HG02642 (cell line): Measurements from ENCODE around the gene AGO1.
A peak's percentile ranks its signal among the peaks of the same experiment; 100 is the strongest.

Source experiments
- ATAC-seq: cut with Tn5 transposase; IDR thresholded peaks from one replicate; pipeline ENCODE4 v1.9.1; 2021; ENCODE audit warnings: mild to moderate bottlenecking; ENCODE audit not compliant: unreplicated experiment, poor library complexity

AGO1 gene

DNA sequence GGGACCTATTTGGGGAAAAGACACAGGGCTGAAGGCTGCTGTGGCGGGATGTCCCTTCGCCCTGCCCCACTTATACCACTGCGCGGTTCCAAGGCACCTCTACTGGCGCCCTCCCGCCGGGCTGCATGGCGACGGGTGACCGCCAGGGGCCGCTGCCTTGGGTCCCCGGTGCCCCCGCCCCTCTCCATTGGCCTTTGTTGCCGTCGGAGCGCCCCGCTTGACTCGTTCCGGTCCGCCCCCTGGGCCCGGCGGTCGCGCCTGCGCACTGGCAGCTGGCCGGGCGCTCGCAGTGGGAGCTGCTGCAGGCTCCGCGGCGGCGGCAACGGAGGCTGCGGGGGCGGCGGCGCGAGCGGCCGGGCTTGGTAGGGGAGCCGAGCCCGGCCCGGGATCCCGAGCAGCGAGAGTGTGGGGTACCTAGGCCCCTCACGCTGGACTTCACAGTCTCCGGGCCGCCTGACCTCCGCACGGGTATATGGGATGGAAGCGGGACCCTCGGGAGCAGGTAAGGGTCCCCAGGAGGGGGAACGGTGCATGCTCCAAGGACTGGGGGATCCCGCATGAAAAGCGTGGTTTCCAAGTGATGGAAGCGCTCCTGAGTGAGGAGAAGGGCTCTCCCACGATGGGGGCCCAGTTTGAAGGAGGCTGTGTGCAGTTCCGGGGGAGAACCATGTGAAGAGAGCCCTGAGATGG lies at the start of gene AGO1:
Gene AGO1 (plus strand): TSS at position 265 of the 690 bp plus-strand sequence. CDS start 213 bp downstream, at position 478.
- peak; percentile 92 for ATAC-seq

DNA sequence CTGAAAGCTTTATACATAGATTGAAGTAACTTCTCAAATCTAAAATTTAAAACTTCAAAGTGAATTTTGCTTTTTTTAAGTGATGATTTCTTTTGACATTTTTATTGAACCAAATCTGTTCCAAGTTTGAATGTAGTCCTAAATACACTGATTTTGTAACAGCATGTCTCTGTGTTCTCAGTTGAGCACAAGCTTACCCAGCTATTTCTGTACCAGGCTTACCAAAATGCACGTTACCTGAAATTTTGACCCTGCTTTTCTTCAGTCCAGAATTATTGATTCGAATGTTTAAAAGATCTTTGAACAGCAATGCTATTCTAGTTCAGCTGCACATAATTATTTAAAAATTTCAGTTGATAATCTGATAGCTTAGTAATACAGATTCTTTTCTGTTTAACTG lies 49.6 kb upstream of the AGO1 start:
- ATAC-seq = no peak

DNA sequence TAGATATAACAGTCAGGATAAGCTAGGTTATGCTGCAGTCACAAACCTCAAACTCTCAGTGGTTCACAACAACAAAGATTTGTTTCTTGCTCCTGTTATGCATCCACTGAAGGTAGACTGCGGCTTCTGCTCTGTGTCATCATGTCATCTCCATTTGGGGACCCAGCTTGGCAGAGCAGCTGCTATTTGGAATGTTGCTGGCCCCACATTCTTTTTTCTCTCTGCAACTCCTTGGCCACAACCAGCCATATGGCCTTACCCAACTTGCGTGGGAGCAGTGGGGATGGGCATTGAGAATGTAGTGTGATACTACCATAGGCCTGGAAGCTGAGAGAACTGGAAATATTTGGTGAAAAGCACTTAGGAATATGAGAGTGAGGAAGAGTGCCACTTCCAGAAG lies 48.8 kb upstream of the AGO1 start:
- ATAC-seq = no peak

DNA sequence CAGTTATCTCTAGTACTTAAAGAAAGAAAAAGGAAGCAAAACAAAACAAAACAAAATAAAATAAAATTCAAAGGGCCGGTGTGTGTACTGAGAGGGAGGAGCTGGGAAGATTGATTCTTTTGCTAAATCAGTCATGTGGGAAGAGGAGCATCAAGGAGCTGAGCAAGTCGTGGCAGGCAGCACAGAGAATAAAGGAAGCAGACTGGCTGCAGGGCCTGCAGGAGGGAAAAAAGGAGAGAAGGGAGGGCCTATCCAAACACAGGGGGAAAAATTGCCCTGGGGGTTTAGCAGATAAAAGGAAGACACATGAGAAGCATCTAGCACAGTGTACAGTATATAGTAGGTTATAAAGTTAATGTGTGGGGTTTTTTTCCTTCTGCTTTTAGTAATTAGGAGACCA lies 47.6 kb upstream of the AGO1 start:
- ATAC-seq = no peak

DNA sequence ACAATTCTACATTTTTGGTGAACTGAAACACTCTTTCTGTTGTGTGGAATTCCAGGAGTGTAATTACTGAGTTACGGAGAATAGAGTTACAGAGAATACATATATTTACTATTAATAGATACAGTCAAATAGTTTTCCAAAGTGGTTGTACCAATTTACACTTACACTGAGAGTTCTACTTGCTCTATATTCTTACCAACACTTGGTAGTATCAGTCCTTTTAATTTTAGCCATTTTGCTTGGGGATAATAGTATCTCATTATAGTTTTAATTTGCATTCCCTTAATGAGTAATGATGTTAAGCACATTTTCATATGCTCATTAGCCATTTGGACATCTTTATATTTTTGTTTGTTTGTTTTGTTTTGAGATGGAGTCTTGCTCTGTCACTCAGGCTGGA lies 46.3 kb upstream of the AGO1 start:
- no peak for ATAC-seq

DNA sequence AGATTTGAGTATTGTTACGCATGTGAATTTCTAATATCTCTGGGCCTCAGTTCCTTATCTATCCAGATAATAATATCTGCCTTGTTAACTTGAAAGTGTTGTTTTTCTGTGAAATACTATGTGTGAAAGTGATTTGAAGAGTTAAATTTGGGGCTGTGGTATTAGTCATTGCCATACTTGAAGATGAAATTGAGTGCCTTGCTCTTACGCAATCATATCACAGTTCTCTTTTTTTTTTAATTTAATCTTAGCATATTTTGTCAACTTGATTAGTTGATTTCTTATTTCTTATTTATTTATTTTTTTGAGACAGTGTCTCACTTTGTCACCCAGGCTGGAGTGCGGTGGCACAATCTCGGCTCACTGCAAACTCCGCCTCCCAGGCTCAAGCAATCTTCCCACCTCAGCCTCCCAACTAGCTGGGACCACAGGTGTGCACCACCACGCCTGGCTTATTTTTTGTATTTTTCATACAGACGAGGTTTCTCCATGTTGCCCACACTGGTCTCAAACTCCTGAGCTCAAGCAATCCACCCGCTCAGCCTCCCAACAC lies 44.2 kb upstream of the AGO1 start:
- ATAC-seq = no peak

DNA sequence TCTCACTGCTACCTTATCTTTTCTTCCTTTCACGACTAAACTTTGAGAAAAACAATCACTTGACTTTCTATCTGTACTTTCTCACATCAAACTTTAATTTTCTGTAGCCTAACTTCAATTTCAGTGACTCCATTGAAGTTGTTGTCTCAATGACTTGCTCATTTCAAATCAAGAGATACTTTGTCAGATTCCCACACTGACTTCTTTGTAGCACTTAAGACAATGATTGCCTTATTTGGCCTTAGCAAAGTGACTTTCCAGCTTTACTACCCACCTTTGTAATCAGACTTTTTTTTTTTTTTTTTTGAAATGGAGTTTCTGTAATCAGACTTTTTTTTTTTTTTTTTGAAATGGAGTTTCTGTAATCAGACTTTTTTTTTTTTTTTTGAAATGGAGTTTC lies 38.2 kb upstream of the AGO1 start:
- ATAC-seq = no peak

DNA sequence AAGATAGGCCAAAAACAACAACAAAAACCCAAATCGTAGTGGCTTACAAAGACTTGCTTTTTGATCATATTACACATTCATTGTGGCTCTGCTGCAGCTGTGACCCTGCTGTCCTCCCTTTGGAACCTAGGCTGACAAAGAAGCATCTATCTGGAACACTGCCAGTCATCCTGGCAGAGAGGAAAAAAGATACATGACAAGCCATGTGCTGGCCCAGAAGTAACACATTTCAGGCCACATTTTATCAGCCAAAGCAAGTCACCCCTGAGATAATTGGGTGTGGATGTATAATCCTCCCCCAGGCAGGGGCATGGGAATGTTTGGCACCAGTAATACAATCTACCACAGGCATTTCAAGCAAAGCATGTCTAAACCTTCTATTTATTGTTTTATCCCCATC lies 37.2 kb upstream of the AGO1 start:
- ATAC-seq = no peak

DNA sequence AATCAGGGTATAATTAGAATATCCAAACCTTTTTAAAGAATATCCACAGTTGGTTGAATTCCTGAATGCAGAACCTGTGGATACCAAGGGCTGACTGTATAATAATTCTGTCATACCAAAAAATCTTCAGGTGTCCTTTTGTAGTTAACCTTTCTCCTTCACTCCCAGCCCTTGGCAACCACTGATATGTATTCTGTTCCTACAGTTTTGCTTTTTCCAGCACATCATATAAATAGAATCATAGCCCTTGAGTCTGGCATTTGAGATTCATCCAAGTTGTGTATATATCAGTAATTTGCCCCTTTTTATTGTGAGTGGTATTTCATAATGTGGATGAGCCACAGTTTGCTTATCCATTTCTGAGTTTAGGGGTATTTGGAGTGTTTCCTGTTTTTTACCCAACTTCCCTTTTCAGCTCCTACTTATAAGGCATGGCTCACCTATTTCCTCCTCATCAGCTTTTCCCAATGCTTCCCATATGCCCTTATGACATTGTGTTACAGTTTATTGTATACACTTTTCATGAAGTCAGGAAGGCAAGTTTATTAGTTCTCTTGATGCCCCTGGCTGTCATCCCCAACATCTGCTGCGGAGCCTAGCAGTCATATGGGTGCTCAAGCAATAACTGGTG lies 35.0 kb upstream of the AGO1 start:
- ATAC-seq = no peak

DNA sequence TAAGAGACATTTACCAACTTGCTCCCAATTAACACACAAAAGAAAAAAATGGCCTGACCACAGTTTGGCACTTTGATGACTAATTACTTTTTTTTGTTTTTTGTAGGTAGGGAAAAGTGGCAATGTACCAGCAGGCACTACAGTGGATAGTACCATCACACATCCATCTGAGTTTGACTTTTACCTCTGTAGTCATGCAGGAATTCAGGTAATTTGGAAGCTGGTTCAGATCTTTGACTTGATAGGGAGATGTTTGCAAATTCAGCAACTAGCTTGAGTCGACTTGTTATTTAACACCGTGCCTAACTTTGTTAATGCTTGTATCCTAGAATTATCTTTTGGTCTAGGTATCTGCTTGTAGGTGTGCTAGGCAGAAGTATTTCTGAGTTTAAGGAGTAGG lies 33.0 kb upstream of the AGO1 start:
- no peak for ATAC-seq

DNA sequence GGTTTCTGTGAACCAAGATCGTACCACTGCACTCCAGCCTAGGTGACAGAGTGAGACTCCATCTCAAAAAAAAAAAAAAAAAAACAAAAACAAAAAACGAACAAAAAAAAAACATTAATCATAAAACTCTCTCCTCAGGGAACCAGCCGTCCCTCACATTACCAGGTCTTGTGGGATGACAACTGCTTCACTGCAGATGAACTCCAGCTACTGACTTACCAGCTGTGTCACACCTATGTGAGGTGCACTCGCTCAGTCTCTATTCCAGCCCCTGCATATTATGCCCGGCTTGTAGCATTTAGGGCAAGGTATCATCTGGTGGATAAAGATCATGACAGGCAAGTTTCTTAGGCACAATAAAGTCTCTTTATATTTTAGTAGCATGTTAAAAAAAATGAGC lies 32.3 kb upstream of the AGO1 start:
- ATAC-seq = no peak

DNA sequence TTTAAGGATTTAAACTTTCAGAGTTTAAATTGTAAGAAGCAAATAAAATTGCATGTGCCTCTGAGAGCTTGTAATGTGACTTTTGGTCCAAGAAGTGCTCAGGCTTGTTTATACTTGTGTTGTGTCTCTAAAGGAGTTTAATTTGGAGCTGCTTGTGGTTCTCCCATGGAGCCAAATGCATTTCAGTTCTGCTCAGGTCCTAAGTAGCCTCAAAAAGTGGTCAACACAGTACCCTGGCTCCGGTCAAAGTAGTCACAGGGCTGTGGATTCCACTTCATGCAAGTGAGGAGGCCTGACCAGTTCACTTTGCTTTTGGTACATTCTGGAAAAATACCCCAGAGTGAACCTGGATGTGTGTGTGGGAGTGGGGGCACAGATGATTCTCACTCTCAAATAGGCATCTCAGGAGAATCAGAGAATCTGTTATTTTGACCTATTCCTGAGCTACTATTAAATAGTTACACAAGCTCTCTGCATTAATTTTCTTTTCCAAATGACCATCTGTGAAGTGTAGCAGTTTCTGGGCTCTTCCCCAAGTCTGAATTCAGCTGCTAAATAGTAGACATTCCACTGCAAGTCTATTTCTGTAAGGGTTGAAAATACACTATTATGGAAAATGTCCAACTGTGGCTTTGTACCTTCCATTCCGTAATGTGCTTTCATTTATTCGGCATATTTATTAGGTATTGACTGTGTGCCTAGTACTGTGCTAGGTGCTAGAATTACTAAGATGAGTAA lies 31.7 kb upstream of the AGO1 start:
- no peak for ATAC-seq

DNA sequence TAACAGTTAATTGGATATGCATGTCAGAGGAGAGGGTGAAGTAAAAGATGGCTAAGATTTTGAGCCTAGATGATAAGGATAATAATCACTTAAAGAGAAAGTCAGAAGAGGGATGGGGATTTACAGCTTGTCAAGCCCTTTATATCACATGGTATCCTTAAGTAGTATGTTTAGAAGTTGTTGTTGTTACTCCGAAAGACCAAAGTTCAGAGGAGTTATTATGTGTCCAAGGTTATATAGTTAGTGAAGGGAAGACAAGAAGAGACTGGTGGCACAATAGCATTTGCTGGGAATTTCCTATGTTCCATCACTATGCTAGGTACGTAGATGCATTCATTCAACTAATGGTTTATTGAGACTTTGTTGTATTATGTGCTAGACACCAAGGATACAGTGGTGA lies 30.8 kb upstream of the AGO1 start:
- no peak for ATAC-seq

DNA sequence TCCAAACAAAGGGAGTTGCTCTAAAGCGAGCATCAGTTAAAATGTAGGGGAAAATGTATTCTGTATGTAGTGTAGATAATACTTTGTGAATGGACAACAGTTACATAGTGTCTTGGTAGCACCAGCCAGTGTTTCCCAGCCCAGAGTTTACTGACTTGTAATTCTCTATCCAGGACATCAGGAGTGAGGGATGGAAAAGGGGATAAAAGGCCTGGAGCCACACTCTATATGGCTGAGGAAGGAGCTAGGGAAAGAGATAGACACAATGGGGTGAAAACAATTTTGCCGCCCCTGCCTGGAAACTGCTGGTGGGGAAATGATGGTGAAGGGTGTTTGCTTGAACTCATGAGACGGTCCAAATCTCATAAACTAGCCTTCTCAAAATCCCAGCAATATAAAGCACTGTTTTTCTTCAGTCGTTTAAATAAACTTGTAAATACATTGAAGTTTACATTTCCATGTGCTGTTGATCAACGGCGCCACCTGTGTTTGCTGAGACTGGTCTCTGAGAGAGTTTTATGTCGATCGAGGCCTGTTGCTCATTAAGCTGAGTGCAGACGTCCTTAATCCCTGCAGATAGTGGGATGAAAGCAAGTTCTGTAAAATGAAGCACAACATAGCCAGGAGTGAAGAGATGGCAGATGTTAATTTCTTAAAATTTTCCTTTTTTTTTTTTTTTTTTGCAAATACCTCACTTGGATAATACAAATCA lies 27.9 kb upstream of the AGO1 start:
- no peak for ATAC-seq

DNA sequence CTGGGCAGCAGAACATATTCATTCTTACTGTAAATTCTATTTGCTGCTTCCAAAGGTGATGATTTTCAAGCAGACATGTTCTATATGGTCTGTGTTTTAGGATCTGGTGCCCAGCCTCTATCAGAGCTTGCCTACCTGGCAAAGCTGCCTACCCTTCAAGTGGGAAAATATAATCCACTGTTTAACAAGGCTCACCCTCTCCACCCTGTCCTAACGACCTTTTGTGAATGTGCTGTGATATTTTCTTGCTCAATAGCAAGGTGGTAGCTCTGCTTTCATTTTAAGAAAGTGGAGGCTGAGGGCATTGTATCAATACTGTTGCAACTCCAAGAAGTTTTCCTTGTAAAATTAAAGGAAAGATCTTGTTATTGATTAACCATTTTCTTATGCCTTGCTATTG lies 26.0 kb upstream of the AGO1 start:
- no peak for ATAC-seq

DNA sequence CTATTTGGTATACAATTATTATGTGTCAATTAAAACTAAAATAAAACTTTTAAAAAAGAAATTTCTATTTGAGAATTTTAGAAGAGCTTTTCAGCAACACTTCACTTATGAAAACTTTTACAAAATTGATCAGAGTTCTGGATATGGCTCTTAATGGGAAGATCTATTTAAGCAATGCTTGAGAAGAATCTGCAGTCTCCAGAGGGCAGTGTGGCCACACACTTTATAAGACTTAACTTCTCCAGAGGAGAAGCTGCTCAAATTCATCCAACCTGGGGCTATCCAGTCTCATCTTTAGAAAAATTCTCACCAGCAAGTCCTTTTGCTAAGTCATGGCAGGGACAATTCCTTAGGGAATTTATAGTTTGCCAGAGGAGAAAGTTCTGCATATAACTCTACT lies 25.2 kb upstream of the AGO1 start:
- no peak for ATAC-seq

DNA sequence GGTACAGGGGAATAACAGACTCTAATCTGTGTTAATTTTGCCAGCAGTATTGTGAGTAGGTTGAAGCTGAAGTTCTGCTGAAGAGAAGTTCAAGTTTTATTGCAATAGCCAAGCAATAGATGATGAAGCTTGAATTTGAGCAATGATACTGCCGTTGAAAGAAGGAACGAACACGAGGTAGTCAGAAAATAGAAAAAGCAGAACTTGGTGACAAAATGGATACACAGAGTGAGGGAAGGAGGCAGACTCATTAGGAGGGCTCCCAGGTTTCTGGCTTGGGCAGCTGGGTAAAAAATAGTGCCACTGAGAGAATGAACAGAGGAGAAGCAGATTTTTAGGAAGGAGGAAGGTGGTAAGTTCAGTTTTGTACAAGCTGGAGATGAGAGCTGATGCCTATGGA lies 22.3 kb upstream of the AGO1 start:
- no peak for ATAC-seq

DNA sequence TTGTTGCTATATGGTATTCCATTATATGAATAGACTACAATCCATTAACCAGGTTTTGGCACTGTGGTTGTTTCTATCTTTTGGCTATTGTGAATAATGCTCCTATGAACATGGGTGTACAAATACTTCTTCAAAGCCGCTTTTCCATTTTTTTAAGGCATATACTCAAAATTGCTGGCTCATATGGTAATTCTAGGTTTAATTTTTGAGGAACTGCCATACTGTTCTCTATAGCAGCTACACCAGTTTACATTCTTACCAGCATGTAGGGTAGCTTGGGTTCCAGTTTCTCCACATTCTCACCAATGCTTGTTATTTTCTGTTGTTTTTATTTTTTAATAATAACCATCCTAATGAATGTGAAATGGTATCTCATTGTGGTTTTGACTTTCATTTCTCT lies 19.9 kb upstream of the AGO1 start:
- ATAC-seq = no peak

DNA sequence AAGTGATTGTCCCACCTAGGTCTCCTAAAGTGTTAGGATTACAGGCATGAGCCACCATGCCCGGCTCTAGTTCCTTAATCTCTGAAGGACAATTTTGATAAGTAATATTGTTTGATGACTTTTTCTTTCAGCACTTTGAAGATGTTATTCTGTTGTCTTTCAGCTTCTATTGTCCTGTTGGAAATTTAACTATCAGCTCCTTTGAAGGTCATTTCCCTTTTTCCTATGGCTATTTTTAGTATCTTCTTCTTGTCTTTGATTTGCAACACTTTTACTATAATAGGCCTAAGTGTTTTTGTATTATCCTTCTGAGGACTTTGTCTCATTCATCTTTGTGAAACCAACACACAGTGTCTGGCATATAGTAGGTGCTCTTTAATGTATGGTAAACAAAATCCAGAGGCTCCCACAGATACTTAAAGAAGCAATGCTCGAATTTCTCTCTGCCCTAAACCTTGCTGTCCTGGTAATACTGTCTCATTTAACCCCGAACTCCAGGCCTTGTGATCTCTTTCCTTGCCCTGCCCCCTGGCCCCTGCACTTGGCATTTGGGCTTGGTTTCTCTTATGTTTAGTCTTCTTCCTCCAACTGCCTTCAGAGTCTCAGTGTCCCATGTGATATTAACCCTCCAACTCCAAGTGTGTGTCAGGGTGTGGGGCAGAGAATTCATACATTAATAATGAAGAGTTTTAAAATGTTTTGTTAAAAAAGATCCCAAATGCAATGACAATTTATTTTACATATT lies 19.0 kb upstream of the AGO1 start:
- ATAC-seq = no peak

DNA sequence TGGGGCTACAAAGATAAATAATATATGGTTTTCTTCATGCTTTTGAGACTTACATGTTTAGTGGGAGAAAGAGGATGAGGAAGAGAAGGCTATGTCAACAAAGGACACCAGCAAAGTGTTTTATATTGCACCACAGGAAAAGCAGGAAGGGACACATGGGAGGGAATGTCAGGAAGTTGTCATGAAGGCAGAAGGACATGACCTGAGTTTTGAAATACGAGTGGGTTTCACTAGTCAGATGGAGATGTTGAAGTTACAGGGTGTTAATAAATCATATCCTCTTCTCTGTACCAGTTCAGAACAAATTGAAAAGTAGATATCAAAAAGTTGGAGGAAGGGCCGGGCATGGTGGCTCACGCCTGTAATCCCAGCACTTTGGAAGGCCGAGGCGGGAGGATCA lies 18.2 kb upstream of the AGO1 start:
- ATAC-seq = no peak
